Body of pancreas (tissue), 4 donors: Measurements from ENCODE around the gene TRAPPC4. TPM values are rescaled to one million over a fixed set of nuclear protein-coding genes. Genes with fewer than 3 reads are reported as not detected.
"Not testable (repeated sequence)": the region's sequence is repeated elsewhere in the genome, so short reads cannot be mapped to it uniquely, and the experiment has no call there.

Experiments used
- ATAC-seq: fragments of 150-250 bp; one replicate; pipeline ENCODE4 v1.9.1; 2016
- DNase-seq, 4 donors: peaks; one replicate each; pipeline ENCODE4 v3.0.0-alpha.2; 2019
- H3K27ac ChIP-seq, 4 donors: fragments of 200-600 bp; sonication (generic); 1 replicate in 3 of 4; 2 replicates in 1 of 4; pipeline versions ENCODE4 v1.5.1 to v1.6.1; 2016 to 2019; ENCODE audit warnings: mild to moderate bottlenecking in 1 of 4, mixed read lengths in 1 of 4, moderate library complexity in 1 of 4
- H3K27me3 ChIP-seq, 2 donors: fragments of 200-600 bp; sonication (generic); one replicate each; pipeline ENCODE4 v1.6.0; 2016; ENCODE audit warnings: mild to moderate bottlenecking in 1 of 2
- H3K36me3 ChIP-seq, 2 donors: fragments of 200-600 bp; sonication (generic); replicated peaks in 1 of 2; 2 replicates each; pipeline ENCODE4 v1.5.1; 2016; ENCODE audit warnings: low read depth in 2 of 2; ENCODE audit not compliant: insufficient read depth in 1 of 2
- H3K4me1 ChIP-seq: fragments of 200-600 bp; sonication (generic); one replicate; pipeline ENCODE4 v1.6.0; 2016
- H3K4me3 ChIP-seq, 2 donors: fragments of 200-600 bp; sonication (generic); 1 replicate in 1 of 2; 2 replicates in 1 of 2; pipeline ENCODE4 v1.5.1; 2016 to 2019
- H3K9me3 ChIP-seq, 3 donors: fragments of 200-600 bp; sonication (generic); 1 replicate in 2 of 3; 2 replicates in 1 of 3; pipeline ENCODE4 v1.5.1; 2016
- CTCF ChIP-seq, 7 experiments: fragments of 450-650 bp in 4 of 7; fragments of 200-600 bp in 3 of 7; sonication (generic) in 3 of 7; IDR thresholded peaks; one replicate each; pipeline ENCODE4 v1.5.1; 2016 to 2019; ENCODE audit warnings: antibody characterized with exemption in 7 of 7
- POLR2A ChIP-seq, 3 donors: fragments of 450-650 bp; IDR thresholded peaks; one replicate each; pipeline ENCODE4 v1.6.1; 2016; ENCODE audit warnings: antibody characterized with exemption in 3 of 3, mild to moderate bottlenecking in 2 of 3
- whole genome bisulfite sequencing, 2 donors: methylation state at CpG; one replicate each; pipeline ENCODE4 v1.1.5; 2017; 5-methylcytosine and 5-hydroxymethylcytosine counted together
- intact Hi-C: fragments of 100-400 bp; cut with DNase I; formaldehyde crosslinking; loops from one replicate; pipeline ENCODE4 v1.15.1; 2023
- total RNA-seq, 2 donors: library from RNA; depleted of rRNA; stranded (reverse); fragments of >200 nt; gene quantifications; one replicate each; pipeline ENCODE4 v1.1.0, GENCODE V29; 2016

TRAPPC4 gene
- total RNA-seq, 2 donors from 2014 or later = 26.2 to 39.9 TPM

GRCh38 chr11:118975771-118976709 lies 42.5 kb upstream of the TRAPPC4 start:
- no peak for ATAC-seq

GRCh38 chr11:118979434-118979833 lies 39.1 kb upstream of the TRAPPC4 start:
- intact Hi-C loops = no loop called here
- no peaks in the 10 kb centered on the region for H3K27me3 ChIP-seq
- WGBS, 2 donors = 52 to 56% methylated on average over 9 of the region's 9 CpGs
- no peak overlapping the region for H3K4me3 ChIP-seq
- ATAC-seq = no peak
- DNase-seq = no peak
- no peaks in the 10 kb centered on the region for H3K9me3 ChIP-seq
- H3K27ac ChIP-seq = no peak overlapping the region
- no peaks in the 10 kb centered on the region for H3K36me3 ChIP-seq
- TF ChIP-seq CTCF (IDR thresholded peaks at IDR 0.05) (no peak), POLR2A (IDR thresholded peaks at IDR 0.05) (no peak)
- H3K4me1 ChIP-seq = no peaks in the 10 kb centered on the region

More at GRCh38 chr11:118975771-118976709, 42.5 kb upstream of the TRAPPC4 start:
- H3K27ac ChIP-seq = no peak overlapping the region
- WGBS, 2 donors = 77 to 79% methylated on average over 15 of the region's 15 CpGs
- peaks cover 4% of the 10 kb centered on the region for H3K4me1 ChIP-seq
- no peaks in the 10 kb centered on the region for H3K27me3 ChIP-seq
- no peak overlapping the region for H3K4me3 ChIP-seq
- no peak for TF ChIP-seq POLR2A (IDR thresholded peaks at IDR 0.05)
- no peak for TF ChIP-seq CTCF (IDR thresholded peaks at IDR 0.05)
- H3K9me3 ChIP-seq = no peaks in the 10 kb centered on the region
- peak in 1 of 4 donors; percentile 19 for DNase-seq
- H3K36me3 ChIP-seq = no peaks in the 10 kb centered on the region
- intact Hi-C loops = no loop called here

- Histone ChIP-seq H3K9me3 (no peaks in the 10 kb centered on the region), H3K36me3 (no peaks in the 10 kb centered on the region), H3K4me3 (no peak overlapping the region), H3K27me3 (no peaks in the 10 kb centered on the region), H3K4me1 (no peaks in the 10 kb centered on the region), H3K27ac (no peak overlapping the region)
- WGBS, 2 donors = 25 to 31% methylated on average over 19 to 21 of the region's 21 CpGs
- intact Hi-C loops = no loop called here
- TF ChIP-seq POLR2A (IDR thresholded peaks at IDR 0.05) = no peak
- no peak for TF ChIP-seq CTCF (IDR thresholded peaks at IDR 0.05)
- peak in 1 of 4 donors; percentile 20 for DNase-seq
- no peak for ATAC-seq
These were observed 38.2 kb upstream of the TRAPPC4 start for GRCh38 chr11:118980191-118980881.

GRCh38 chr11:118984337-118984736 lies 34.2 kb upstream of the TRAPPC4 start:
- WGBS, 2 donors = 64% methylated on average over 8 of the region's 8 CpGs
- intact Hi-C loops, H3K9me3 ChIP-seq, ATAC-seq, H3K4me1 ChIP-seq, H3K4me3 ChIP-seq, H3K27me3 ChIP-seq, H3K27ac ChIP-seq, H3K36me3 ChIP-seq, DNase-seq: not testable (repeated sequence)

GRCh38 chr11:118984825-118985224 lies 33.7 kb upstream of the TRAPPC4 start:
- 70 to 90% methylated on average over 2 of the region's 2 CpGs for WGBS, 2 donors
- ATAC-seq = no peak

More at GRCh38 chr11:118984825-118985224, 33.7 kb upstream of the TRAPPC4 start:
- no peak overlapping the region for H3K4me3 ChIP-seq
- H3K9me3 ChIP-seq = no peaks in the 10 kb centered on the region
- H3K27ac ChIP-seq = no peak overlapping the region
- no peak for DNase-seq
- no peaks in the 10 kb centered on the region for H3K36me3 ChIP-seq
- no peak for TF ChIP-seq POLR2A (IDR thresholded peaks at IDR 0.05)
- TF ChIP-seq CTCF (IDR thresholded peaks at IDR 0.05) = no peak
- H3K4me1 ChIP-seq = no peaks in the 10 kb centered on the region
- no peaks in the 10 kb centered on the region for H3K27me3 ChIP-seq
- intact Hi-C loops = no loop called here
